Measurements from ENCODE around the gene MORN5.

Gene MORN5

GRCh38 chr9:122184551-122184950, 24.8 kb downstream of the MORN5 start:
- no peak for TF ChIP-seq CTCF (conservative IDR thresholded peaks at IDR 0.05)
- H3K27ac ChIP-seq = no peak overlapping the region

- no peak for TF ChIP-seq CTCF (conservative IDR thresholded peaks at IDR 0.05)
- no peak overlapping the region for H3K27ac ChIP-seq
Observed at GRCh38 chr9:122186301-122186700, 26.6 kb downstream of the MORN5 start.

GRCh38 chr9:122186777-122187470, 27.2 kb downstream of the MORN5 start:
- no peak for TF ChIP-seq CTCF (conservative IDR thresholded peaks at IDR 0.05)
- H3K27ac ChIP-seq = no peak overlapping the region

GRCh38 chr9:122188369-122188768, 28.7 kb downstream of the MORN5 start:
- H3K27ac ChIP-seq = no peak overlapping the region
- TF ChIP-seq CTCF (conservative IDR thresholded peaks at IDR 0.05) = no peak

- peak overlapping the region; percentile 46; the same call in 1 of the 2 replicates for H3K27ac ChIP-seq
- TF ChIP-seq CTCF (conservative IDR thresholded peaks at IDR 0.05) = peak; percentile 25; the same call in 1 of the 2 replicates
Observed at GRCh38 chr9:122190597-122191381, 31.1 kb downstream of the MORN5 start.

GRCh38 chr9:122191584-122191983, 31.9 kb downstream of the MORN5 start:
- no peak for TF ChIP-seq CTCF (conservative IDR thresholded peaks at IDR 0.05)
- H3K27ac ChIP-seq = peak overlapping the region; percentile 46; the same call in 1 of the 2 replicates

GRCh38 chr9:122192261-122192875, 32.7 kb downstream of the MORN5 start:
- no peak for TF ChIP-seq CTCF (conservative IDR thresholded peaks at IDR 0.05)
- no peak overlapping the region for H3K27ac ChIP-seq

Measured in VCaP (cell line).